NOMO-1 (cell line): Measurements from ENCODE around the gene SYNE4.
"Not testable (repeated sequence)": the region's sequence is repeated elsewhere in the genome, so short reads cannot be mapped to it uniquely, and the experiment has no call there.

ENCODE experiments used
- DNase-seq, 2 experiments: peaks; one replicate each; lab custom pipeline; 2025; ENCODE audit not compliant: unreplicated experiment in 2 of 2; lab: John Stamatoyannopoulos, UW

SYNE4 gene

DNA sequence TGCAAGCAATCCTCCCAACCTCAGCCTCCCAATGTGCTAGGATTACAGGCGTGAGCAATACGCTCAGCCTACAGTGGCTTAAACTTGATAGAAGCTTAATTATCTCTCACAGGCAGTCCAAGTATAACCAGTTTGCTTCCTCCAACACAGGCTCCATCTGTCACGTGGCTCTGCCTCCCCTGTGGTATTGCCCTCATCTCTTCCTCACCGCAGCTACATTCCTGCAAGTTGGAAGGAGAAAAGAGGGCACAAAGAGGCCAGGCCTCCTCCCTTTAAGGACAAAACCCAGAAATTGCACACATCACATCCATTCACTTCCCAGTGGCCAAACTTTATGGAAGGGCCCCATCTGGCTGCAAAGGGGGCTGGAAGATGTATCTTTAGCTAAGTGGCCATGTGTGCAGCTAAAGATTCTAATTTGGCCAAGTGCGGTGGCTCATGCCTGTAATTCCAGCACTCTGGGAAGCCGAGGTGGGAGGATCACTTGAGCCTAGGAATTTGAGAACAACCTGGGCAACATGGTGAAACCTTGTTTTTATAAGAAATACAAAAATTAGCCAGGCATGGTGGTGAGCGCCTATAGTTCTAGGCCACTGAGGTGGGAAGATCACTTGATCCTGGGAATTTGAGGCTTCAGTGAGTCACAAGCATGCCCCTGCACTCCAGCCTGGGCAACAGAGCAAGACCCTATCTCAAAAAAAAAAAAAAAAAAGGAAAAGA, 16.7 kb downstream of the SYNE4 start:
- DNase-seq = no peak

DNA sequence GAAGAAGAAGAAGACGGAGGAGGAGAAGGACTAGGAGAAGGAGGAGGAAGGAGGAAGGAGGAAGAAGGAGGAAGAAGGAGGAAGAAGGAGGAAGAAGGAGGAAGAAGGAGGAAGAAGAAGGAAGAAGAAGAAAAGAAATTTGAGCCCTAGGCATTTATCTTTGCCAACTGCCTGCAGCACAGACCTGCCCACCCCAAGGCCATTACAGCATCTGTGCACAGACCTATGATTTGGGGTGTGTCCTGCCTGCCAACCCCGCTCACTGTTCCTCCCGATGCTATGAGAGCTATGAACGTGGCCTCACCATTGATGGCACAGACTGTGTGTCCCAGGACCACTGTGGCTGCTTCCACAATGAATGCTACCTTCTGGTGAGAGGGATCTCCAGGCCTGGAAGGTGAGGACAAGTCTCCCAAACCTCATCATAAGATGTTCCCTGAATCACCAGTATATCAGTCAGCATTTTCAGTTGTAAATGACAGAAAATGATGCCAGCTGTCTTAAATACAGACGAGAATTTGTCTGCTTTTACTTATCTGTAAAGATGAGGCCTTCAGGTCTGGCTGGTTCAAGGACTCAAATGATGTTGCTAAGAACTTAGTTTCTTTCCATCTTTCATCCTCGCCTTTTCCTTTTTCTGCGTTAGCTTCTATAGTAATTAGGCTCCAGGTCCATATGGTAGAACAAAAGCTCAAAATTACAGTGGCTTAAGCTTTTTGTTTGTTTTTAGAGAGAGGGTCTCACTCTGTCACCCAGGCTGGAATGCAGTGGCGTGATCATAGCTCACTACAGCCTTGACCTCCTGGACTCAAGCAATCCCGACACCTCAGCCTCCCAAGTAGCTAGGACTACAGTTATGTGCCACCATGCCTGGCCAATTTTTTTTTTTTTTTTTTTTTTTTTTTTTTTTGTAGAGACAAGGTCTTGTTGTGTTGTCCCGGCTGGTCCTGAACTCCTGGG, 17.6 kb downstream of the SYNE4 start:
- DNase-seq = no peak

DNA sequence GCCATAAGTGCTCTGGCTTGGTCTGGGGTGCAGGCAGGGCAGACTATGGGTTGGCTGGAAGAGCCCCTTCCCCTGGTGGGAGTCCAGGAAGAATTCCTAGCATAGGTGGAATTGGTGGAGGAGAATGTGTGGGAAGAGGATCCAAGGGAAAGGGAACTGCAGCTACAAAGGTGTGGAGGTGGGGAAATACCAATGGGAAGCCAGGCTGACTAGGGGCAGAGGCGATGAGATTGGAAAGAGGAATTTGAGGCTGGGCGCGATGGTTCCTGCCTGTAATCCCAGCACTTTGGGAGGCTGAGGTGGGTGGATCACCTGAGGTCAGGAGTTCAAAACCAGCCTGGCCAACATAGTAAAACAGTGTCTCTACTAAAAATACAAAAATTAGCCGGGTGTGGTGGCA, 18.5 kb downstream of the SYNE4 start:
- no peak for DNase-seq

DNA sequence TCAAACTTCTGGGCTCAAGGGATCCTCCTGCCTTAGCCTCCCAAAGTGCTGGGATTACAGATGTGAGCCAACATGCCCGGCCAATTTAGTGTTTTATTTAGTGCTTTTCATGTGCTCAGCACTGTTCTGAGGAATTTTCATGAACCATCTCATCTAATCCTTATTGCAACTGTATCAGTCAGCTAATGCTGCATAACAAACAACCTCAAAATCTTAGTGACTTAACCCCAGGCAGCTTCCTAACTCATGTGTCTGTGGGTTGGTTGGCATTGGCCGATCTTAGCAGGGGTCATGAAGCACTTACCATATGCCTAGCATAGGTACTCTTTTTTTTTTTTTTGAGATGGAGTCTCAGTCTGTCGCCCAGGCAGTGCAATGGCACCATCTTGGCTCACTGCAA, 19.8 kb downstream of the SYNE4 start:
- DNase-seq = no peak

DNA sequence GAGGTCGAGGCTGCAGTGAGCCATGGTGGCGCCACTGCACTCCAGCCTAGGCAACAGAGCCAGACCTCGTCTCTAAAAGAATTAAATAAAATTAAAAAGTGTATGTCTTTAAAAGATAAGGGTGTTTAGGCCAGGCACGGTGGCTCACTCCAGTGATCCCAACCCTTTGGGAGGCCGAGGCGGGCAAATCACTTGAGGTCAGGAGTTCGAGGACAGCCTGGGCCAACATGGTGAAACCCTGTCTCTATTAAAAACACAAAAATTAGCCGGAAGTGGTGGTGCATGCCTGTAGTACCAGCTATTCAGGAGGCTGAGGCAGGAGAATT, 21.1 kb downstream of the SYNE4 start:
- DNase-seq = no peak

DNA sequence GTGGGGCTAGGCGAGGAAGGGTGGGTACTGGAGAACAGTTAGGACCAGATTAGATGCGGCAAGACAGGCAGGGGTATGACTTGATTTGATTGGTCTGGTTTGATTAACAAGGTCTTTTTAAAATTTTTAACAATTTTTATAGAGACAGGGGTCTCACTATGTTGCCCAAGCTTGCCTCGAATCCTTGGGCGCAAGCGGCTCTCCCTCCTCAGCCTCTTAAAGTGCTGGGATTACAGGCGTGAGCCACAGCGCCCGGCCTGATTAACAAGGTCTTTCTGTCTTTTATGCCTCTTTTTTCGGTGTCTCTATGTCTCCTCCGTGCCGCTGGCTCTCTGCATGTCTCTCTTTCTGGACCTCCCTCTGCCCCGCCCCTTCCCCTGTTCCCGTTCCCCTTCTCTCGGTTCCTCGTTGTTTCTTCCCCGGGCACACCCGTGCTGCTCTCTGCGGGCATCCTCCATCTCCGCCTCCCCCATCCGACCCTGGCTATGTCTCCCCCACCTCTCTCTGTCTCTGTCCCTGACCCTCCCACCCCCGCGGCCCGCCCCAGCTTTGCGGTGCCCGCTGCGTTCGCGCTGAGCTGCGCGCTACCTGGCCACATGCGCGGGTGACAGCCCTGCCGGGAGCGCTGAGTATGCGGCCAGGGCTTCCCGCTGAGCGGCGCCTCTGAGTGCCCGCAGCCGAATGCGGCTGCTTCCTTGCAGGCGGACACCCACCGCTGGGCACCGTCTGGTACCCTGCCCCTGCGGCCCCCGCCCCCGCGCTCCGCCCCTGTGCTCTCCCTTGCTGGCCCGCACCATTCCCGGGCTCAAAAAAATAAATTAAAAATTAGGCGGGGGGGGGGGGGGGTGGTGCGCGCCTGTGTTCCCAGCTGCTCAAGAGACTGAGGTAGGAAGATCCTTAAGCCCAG, 21.7 kb downstream of the SYNE4 start:
- peak; percentile 57 to 70 for DNase-seq

DNA sequence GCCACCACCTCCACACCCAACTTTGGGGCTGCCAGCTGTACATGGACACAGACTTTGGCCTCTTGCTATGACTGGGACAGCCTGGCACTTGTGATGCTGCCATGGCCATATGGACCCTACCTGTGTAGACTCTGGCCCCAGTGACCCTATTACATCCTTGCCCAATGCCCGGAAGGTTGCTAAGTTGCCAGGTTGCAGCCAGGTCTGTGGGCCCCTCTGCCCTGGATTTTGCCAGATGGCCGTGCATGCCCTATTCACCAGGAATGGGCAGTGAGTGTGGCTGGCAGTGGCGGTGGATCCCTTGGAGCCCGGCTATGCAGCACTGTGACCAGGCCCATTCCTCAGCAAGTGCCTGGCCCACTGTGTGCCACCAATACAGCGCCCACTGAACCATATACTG, 22.5 kb downstream of the SYNE4 start:
- DNase-seq = no peak

DNA sequence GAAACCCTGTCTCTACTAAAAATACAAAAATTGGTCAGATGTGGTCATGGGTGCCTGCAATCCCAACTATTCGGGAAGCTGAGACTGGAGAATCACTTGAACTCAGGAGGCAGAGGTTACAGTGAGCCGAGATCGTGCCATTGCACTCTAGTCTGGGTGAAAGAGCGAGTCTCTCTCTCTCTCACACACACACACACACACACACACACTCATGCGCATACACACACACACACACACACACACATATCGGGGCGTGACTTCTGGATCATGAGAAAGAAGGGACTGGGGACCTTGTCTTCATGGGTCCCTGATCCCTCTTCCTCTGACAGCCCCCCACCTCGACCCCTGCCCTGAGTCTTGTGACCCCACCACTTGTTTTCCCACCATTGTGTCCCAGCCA, 25.4 kb downstream of the SYNE4 start:
- DNase-seq = no peak

DNA sequence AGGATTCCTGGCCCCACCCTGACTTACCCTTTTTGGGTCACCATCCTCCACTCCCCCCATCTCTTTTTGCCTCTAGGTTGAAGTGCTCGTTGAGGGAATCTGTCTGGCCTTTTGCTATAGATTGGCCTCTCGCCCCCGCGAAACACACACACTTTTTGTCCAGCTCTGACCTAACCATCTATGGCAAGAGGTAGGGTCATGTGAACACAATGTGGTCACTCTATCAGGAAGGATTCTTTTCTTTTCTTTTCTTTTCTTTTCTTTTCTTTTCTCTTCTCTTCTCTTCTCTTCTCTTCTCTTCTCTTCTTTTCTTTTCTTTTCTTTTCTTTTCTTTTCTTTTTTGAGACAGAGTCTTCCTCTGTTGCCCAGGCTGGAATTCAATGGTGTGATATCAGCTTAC, 27.6 kb downstream of the SYNE4 start:
- not testable (repeated sequence) for DNase-seq

DNA sequence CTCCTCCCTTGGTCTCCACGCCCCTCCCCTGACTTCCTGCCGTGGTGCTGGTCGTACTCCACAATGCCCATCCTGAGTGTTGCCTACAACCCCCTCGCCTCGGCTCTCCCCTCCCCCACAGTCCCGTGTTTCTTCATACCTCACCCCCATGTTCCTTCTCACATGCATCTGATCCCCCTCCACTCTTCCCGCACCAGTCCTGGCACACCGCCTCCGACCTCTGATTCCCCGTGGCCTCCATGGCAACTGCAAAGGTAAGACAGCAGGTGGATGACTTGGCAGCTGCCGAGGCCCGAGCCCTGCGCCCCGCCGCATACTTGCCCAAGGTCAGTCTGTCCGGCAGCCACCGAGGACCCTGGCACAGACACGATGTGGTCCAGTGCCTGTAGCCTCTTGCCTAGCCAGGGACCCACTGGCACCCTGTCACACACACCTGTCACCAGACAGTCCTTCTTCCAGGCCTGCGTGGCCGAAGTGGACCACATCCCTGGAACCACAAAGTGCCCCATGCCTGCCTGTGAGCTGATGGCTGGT, 29.7 kb downstream of the SYNE4 start:
- no peak for DNase-seq

DNA sequence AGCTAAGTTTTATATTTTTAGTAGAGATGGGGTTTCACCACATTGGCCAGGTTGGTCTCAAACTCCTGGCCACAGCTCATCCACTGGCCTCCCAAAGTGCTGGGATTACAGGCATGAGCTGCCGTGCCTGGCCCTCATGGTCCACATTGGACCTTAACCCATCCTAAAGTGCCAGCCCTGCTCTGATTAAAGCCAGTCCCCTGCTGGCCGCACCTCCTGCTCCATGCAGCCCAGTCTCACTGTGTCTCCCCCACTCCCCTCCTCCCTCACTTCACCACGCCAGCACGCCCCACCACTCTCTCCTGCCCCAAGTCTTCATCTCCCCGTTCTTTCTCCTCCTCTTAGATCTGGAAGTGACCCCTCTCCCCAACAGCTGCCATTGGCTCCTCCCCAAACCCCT, 30.3 kb downstream of the SYNE4 start:
- no peak for DNase-seq

DNA sequence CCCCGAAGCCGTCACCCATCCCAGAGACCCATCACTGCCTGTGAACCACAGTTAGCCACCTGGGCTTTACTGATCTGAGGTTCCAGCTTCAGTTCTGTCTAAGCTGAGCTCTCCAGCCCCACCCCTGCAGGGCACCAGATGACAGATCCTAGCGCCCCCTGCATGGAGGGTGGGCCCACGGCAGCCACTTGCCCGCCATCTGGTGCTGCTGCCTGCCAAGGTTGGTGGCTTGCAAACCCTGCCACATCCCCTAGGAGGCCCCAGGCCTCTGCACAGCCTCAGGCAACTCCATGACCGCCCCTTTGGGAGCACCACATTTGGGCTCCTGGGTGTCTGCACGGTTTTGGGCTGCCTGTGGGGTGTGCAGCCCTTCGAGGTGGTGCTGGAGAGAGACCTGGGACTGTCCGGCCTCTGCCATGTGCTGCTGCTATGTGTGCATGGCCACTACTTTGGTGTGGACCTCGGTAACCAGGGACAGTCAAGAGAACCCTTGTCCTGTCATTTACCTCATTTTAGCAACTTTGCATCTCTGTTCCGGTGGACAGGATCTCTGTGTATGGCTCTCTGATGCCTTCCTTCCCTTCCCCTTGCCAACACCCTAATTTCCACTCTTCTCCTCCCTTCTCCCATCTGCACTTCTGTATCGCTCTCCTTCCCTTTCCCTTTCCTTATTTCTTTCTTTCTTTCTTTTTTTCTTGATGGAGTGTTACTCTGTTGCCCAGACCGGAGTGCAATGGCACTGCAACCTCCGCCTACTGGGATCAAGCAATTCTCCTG, 31.0 kb downstream of the SYNE4 start:
- no peak for DNase-seq

DNA sequence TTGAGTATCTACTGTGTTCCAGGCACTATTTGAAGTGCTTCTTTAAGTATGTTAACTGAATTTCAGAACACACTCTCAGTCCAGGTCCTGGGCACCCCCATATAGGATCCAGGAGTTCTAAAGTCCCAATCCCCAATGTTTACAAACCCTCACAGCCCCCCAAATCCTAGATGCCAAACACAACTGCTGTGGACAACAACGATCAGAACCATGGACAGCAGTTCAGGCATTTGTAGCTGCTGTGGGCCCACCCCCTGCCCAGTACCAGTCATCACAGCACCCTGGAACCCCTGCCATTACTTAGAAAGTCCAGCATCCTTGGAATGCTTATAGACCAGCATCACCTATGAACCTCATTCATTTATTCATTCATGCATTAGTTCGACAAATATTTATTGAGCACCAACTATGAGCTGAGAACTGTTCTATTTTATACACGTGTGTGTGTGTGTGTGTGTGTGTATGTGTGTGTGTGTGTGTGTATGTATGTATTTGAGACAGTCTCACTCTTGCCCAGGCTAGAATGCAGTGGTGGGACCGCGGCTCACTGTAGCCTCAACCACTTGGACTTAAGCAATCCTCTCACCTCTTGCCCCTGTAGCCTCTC, 32.9 kb downstream of the SYNE4 start:
- peak in 1 of 2 experiments; percentile 14 for DNase-seq

DNA sequence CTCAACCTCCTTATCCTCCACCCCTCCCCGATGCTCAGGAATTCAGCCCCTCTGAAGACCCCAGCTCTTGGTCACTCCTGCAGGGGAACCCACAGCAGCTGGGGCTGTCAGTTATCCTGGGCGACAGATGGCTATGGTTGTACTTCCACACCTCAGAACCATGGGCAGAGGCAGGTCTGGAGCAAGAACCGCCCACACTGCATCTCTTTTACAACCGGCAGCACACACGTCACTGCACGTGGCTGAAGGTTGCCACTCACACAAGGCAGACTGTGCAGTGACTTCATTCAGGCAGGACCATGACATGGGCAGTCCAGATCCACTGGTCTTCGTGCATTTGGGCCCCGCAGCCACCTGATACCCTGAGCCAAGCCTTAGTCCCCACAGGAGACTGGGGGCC, 35.1 kb downstream of the SYNE4 start:
- no peak for DNase-seq

DNA sequence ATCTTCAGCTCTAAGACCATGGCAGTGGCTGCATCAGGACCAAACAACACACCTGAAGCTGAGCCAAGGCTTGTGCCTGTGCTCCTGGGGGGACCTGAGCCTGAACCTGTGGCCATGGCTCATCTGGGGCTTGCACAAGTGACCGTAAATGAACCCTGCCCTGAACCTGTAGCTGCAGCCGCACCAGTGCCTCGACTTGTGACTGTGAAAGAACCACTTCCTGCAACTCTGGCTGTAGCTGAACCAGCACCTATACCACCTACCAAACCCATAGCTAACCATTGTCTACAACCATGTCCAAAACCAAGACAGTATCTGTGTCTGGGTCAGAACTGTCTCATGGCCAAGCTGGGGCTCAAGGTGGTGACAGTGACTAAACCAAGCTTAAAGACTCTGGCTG, 41.8 kb downstream of the SYNE4 start:
- DNase-seq = no peak

DNA sequence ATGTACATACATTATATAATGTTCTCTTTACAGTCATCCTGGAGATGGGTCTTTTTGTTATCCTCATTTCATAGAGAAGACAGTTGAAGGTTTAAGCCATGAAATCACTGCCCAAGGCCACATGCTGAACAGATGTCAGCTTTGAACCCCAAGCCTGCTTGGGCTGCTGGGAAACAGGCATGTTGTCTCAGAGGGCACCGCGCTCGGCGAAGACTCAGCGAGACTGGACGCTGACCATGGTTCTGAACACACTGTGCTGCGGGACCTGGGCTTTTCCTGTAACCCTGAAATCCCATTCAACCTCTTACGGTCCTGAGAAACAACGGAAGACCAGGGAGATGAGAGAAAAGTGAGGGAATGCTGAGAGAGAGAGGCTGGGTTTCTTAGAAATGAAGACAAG, 45.1 kb downstream of the SYNE4 start:
- DNase-seq = no peak

DNA sequence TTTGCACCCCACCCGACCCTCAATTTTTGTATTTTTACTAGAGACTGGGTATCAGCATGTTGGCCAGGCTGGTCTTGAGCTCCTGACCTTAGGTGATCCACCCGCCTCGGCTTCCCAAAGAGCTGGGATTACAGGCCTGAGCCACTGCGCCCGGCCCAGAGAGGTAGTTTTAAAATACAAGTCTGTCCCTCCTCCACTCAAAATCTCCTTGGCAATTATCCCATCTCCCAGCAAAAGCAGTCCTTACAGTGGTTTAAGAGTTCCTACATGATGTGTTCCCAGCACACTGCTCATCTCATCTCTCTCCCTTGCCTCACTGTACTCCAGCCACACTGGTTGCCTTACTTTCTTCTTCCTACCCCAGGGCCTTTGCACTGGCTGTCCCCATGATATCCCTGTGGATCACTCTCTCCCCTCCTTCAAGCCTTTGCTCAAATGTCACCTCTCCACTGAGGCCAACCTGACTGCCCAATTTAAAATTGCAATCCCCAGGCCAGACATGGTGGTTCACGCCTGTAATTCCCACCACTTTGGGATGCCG, 48.1 kb downstream of the SYNE4 start:
- DNase-seq = no peak

DNA sequence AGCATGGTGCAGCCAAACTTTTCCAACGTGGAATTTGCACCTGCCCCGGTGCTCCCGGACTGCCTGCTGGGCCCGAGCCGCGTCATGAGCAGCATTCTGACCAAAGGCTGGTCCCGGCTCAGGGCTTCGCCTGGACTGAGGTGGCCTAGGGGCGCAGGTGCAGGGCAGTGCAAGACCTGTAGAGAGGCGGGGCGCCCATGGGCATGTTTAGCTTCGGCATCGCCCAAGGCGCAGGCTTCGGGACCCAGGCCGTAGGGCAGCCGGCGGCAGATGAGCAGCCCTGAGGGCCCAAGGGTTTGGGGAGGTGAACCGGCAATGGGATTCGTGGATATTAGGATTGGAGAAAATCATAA, 48.7 kb downstream of the SYNE4 start:
- no peak for DNase-seq
